Measurements from ENCODE around the gene MRGPRF. TPM values are rescaled to one million over a fixed set of nuclear protein-coding genes. Genes with fewer than 3 reads are reported as not detected.

MRGPRF gene
- polyA plus RNA-seq, 1 of the 3 experiments (the other 2 are of a cell fraction): 0.18 TPM

- no peak for TF ChIP-seq IRF3 (IDR thresholded peaks at IDR 0.05; ENCODE audit: low read depth, low read length)
These were observed 14.6 kb downstream of the MRGPRF start (continued) for GRCh38 chr11:68998390-68998911.

GRCh38 chr11:68997995-68998348, 15.1 kb downstream of the MRGPRF start:
- no peak overlapping the region for H2AFZ ChIP-seq (ENCODE audit: low read depth)

More at GRCh38 chr11:68997995-68998348, 15.1 kb downstream of the MRGPRF start:
- no peaks in the 10 kb centered on the region for H4K20me1 ChIP-seq (ENCODE audit: insufficient read depth)
- no peak overlapping the region for H3K4me2 ChIP-seq
- ChIA-PET CTCF (interaction anchor here (1.2 kb wide), 1 partner anchor 13 kb away, joined by 4 read pairs; no protein-coding TSS in a partner anchor), POLR2A (interaction anchor here (0.7 to 1.2 kb wide), 2 partner anchors 13 kb away, joined by 3 read pairs; no protein-coding TSS in a partner anchor)
- H3K4me3 ChIP-seq (ENCODE audit: low read depth in 2 of 2, low read length in 1 of 2): no peak overlapping the region
- H3K79me2 ChIP-seq (ENCODE audit: insufficient read depth): no peaks in the 10 kb centered on the region
- no peaks in the 10 kb centered on the region for H3F3A ChIP-seq (replicated peaks; ENCODE audit: insufficient read depth)
- TF ChIP-seq CTCF (IDR thresholded peaks at IDR 0.05) (no peak), TAF1 (IDR thresholded peaks at IDR 0.05; ENCODE audit: borderline replicate concordance, low read depth, low read length) (no peak), NRF1 (IDR thresholded peaks at IDR 0.05; ENCODE audit: low read depth, low read length) (no peak), USF2 (IDR thresholded peaks at IDR 0.05; ENCODE audit: borderline replicate concordance, low read depth, low read length) (no peak), TEAD4 (IDR thresholded peaks at IDR 0.05; ENCODE audit: borderline replicate concordance, insufficient read depth) (no peak)
- no peaks in the 10 kb centered on the region for H3K27me3 ChIP-seq (ENCODE audit: insufficient read depth)
- no peaks in the 10 kb centered on the region for H3K9me3 ChIP-seq
- H3K9ac ChIP-seq: no peak overlapping the region
- H3K9me2 ChIP-seq: no peaks in the 10 kb centered on the region
- DNase-seq: no peak
- peak overlapping the region in 1 of 2 experiments; percentile 89; a peak in 2 of 4 replicates for H3K27ac ChIP-seq (ENCODE audit: low read depth in 2 of 2, low read length in 1 of 2)
- H3K36me3 ChIP-seq (replicated peaks in 1 of 2; ENCODE audit: control insufficient read depth in 1 of 2, insufficient read depth in 2 of 2, low read length in 1 of 2): no peaks in the 10 kb centered on the region
- peaks cover 14 to 40% of the 10 kb centered on the region in 2 experiments for H3K4me1 ChIP-seq (ENCODE audit: control insufficient read depth in 1 of 2, insufficient read depth in 2 of 2, low read depth in 1 of 2, low read length in 1 of 2)

Measured in SK-N-SH (cell line).